Kidney (tissue), 14 donors: ENCODE results near the gene HOXA5. TPM values are rescaled to one million over a fixed set of nuclear protein-coding genes. Genes with fewer than 3 reads are reported as not detected.

Experiments used
- DNase-seq, 5 donors: peaks; one replicate each; pipeline ENCODE4 v3.0.0-alpha.2; 2013 to 2020
- FAIRE-seq: peaks from 2 replicates; lab custom pipeline; 2012; peaks lifted over from hg19 to GRCh38; lab: Jason Lieb, UNC
- H3K27ac ChIP-seq, 2 donors: one replicate each; pipeline ENCODE4 v1.7.0; 2013; ENCODE audit warnings: low read depth in 2 of 2, low read length in 2 of 2, inconsistent platforms in 1 of 2
- H3K27me3 ChIP-seq: one replicate; pipeline ENCODE4 v1.7.1; 2013; ENCODE audit warnings: low read length, inconsistent platforms; ENCODE audit not compliant: control insufficient read depth, insufficient read depth
- H3K36me3 ChIP-seq, 3 donors: one replicate each; pipeline versions ENCODE4 v1.7.0 to v1.7.1; 2013; ENCODE audit warnings: low read length in 3 of 3, control low read depth in 1 of 3, inconsistent platforms in 1 of 3; ENCODE audit not compliant: insufficient read depth in 3 of 3, control insufficient read depth in 2 of 3
- H3K4me1 ChIP-seq, 3 donors: one replicate each; pipeline versions ENCODE4 v1.7.0 to v1.7.1; 2013; ENCODE audit warnings: low read length in 3 of 3, inconsistent platforms in 1 of 3, low read depth in 1 of 3; ENCODE audit not compliant: control insufficient read depth in 2 of 3, insufficient read depth in 2 of 3
- H3K4me3 ChIP-seq, 3 donors: one replicate each; pipeline versions ENCODE4 v1.7.0 to v1.8.1; 2013; ENCODE audit warnings: low read length in 3 of 3, control low read depth in 1 of 3, inconsistent platforms in 1 of 3
- H3K9ac ChIP-seq, 3 donors: one replicate each; pipeline versions ENCODE4 v1.7.0 to v1.7.1; 2013; ENCODE audit warnings: low read length in 3 of 3, control low read depth in 1 of 3, inconsistent platforms in 1 of 3
- H3K9me3 ChIP-seq, 3 donors: one replicate each; pipeline versions ENCODE4 v1.7.0 to v1.7.1; 2013; ENCODE audit warnings: low read length in 3 of 3, control low read depth in 1 of 3, inconsistent platforms in 1 of 3; ENCODE audit not compliant: control insufficient read depth in 2 of 3, insufficient read depth in 1 of 3
- CTCF ChIP-seq: IDR thresholded peaks from 3 replicates; pipeline ENCODE4 v1.5.1; 2012; ENCODE audit warnings: mild to moderate bottlenecking, moderate library complexity, borderline replicate concordance; ENCODE audit not compliant: insufficient read depth; ENCODE audit errors: extremely low read depth
- intact Hi-C: fragments of 100-400 bp; cut with DNase I; formaldehyde crosslinking; loops from one replicate; pipeline ENCODE4 v1.11.1; 2022
- polyA plus RNA-seq: library from polyadenylated mRNA; stranded (reverse); fragments of 350-450 nt; fragmentation: Illumina TruSeq; extraction: RNeasy Lipid Tissue Mini Kit (QIAGEN cat#74804); gene quantifications from one replicate; pipeline ENCODE4 v1.2.3, GENCODE V29; 2014; ENCODE audit warnings: low read depth, low replicate concordance; ENCODE audit not compliant: insufficient read depth
- total RNA-seq: library from RNA; stranded (reverse); fragmentation: NEBNext Ultra II Directional; extraction: Animal tissue kit (Norgen Biotek cat#: 25700); gene quantifications from one replicate; pipeline ENCODE4 v1.2.1, GENCODE V29; 2021
- donor health status: control.
- donor health status: control.
- donor health status: control.
- donor health status: control.
- donor health status: control.
- donor health status: DM: yes; HTN: yes; CAD: no.
- donor health status: Normal renal cell carcinoma (clear cell type).

Gene HOXA5
- total and polyA plus RNA-seq, 2 donors from 2014 or later, result 19.4 to 38.0 TPM

- Histone ChIP-seq H3K27ac (peak overlapping the region; percentile 94 to 96), H3K9me3 (no peaks in the 10 kb centered on the region), H3K4me3 (peak overlapping the region; percentile 86 to 97 (median 91)), H3K9ac (peak overlapping the region; percentile 88 to 95 (median 94)), H3K27me3 (no peaks in the 10 kb centered on the region), H3K4me1 (peaks cover 0 to 4% (median 0%) of the 10 kb centered on the region in 3 donors), H3K36me3 (peaks cover 0 to 9% (median 5%) of the 10 kb centered on the region in 3 donors)
- FAIRE-seq (no peak), DNase-seq (peak in 2 of 5 donors; percentile 57 to 84)
- no peak for TF ChIP-seq CTCF
- intact Hi-C loops, result no loop called here
These were observed 21.0 kb upstream of the HOXA5 start for GRCh38 chr7:27164367-27165088.

- intact Hi-C loops, result no loop called here
- H3K4me3 ChIP-seq, result peak overlapping the region; percentile 86 to 97 (median 91)
- FAIRE-seq, result no peak
- peaks cover 0 to 4% (median 0%) of the 10 kb centered on the region in 3 donors for H3K4me1 ChIP-seq
- H3K36me3 ChIP-seq, result peaks cover 0 to 9% (median 5%) of the 10 kb centered on the region in 3 donors
- H3K27ac ChIP-seq, result peak overlapping the region; percentile 94 to 96
- no peak for TF ChIP-seq CTCF
- no peak for DNase-seq
- no peaks in the 10 kb centered on the region for H3K27me3 ChIP-seq
- peak overlapping the region; percentile 87 to 95 (median 94) for H3K9ac ChIP-seq
- H3K9me3 ChIP-seq, result no peaks in the 10 kb centered on the region
These were observed 20.5 kb upstream of the HOXA5 start for GRCh38 chr7:27164045-27164366.

GRCh38 chr7:27163288-27164044 lies 20.0 kb upstream of the HOXA5 start:
- intact Hi-C loops, result no loop called here
- no peak for TF ChIP-seq CTCF
- no peaks in the 10 kb centered on the region for H3K27me3 ChIP-seq
- FAIRE-seq (no peak), DNase-seq (peak in 1 of 5 donors; percentile 53)
- H3K4me1 ChIP-seq, result peaks cover 0 to 4% (median 0%) of the 10 kb centered on the region in 3 donors
- H3K4me3 ChIP-seq, result peak overlapping the region; percentile 86 to 97 (median 91)
- H3K36me3 ChIP-seq, result peaks cover 0 to 9% (median 5%) of the 10 kb centered on the region in 3 donors
- H3K9ac ChIP-seq, result peak overlapping the region; percentile 87 to 95 (median 94)
- H3K27ac ChIP-seq, result peak overlapping the region; percentile 94 to 96
- H3K9me3 ChIP-seq, result no peaks in the 10 kb centered on the region
